Colonic mucosa (tissue), 4 donors: ENCODE data around the gene RTP4. TPM values are rescaled to one million over a fixed set of nuclear protein-coding genes. Genes with fewer than 3 reads are reported as not detected.

ENCODE experiments used
- DNase-seq: peaks from one replicate; pipeline ENCODE4 v3.0.0-alpha.2; 2020
- H3K27ac ChIP-seq: fragments of 200-600 bp; one replicate; pipeline ENCODE4 v1.8.0; 2021
- H3K27me3 ChIP-seq: fragments of 200-600 bp; one replicate; pipeline ENCODE4 v1.8.0; 2021
- H3K36me3 ChIP-seq: fragments of 200-600 bp; one replicate; pipeline ENCODE4 v1.8.0; 2021
- H3K4me1 ChIP-seq: fragments of 200-600 bp; one replicate; pipeline ENCODE4 v1.8.0; 2021; ENCODE audit warnings: mild to moderate bottlenecking
- H3K4me3 ChIP-seq: fragments of 200-600 bp; one replicate; pipeline ENCODE4 v1.8.0; 2021
- H3K9ac ChIP-seq, 2 donors: one replicate each; pipeline ENCODE4 v1.7.0; 2013; ENCODE audit warnings: control low read depth in 2 of 2, low read depth in 2 of 2, low read length in 2 of 2
- H3K9me3 ChIP-seq: fragments of 200-600 bp; one replicate; pipeline ENCODE4 v1.8.0; 2021
- CTCF ChIP-seq: fragments of 200-600 bp; IDR thresholded peaks from one replicate; pipeline ENCODE4 v1.8.0; 2022; ENCODE audit warnings: antibody characterized with exemption, mild to moderate bottlenecking
- intact Hi-C: fragments of 100-400 bp; cut with DNase I; formaldehyde crosslinking; loops from one replicate; pipeline ENCODE4 v1.14.1; 2022
- total RNA-seq, 2 donors: library from RNA; stranded (reverse); fragmentation: NEBNext Ultra II Directional in 1 of 2; extraction: Animal tissue kit (Norgen Biotek cat#: 25700) in 1 of 2; gene quantifications; one replicate each; pipeline ENCODE4 v1.2.1, GENCODE V29; 2021
- donor health status: healthy.
- donor health status: DM: no; HTN: no; CAD: no.
- donor health status: DM: no; HTN: no; CAD: no.

RTP4 gene
- total RNA-seq, 2 donors from 2014 or later: 4.3 to 5.3 TPM

GRCh38 chr3:187358068-187358467 lies 10.1 kb upstream of the RTP4 start:
- TF ChIP-seq CTCF: no peak
- Histone ChIP-seq H3K27me3 (no peaks in the 10 kb centered on the region), H3K9me3 (no peaks in the 10 kb centered on the region), H3K9ac (no peak overlapping the region), H3K4me1 (peaks cover 2% of the 10 kb centered on the region), H3K4me3 (no peak overlapping the region), H3K36me3 (no peaks in the 10 kb centered on the region), H3K27ac (no peak overlapping the region)
- intact Hi-C loops: no loop called here
- DNase-seq: no peak

- no peak for TF ChIP-seq CTCF
- Histone ChIP-seq H3K9me3 (no peaks in the 10 kb centered on the region), H3K36me3 (no peaks in the 10 kb centered on the region), H3K27me3 (no peaks in the 10 kb centered on the region), H3K9ac (no peak overlapping the region), H3K4me3 (no peak overlapping the region), H3K4me1 (no peaks in the 10 kb centered on the region), H3K27ac (no peak overlapping the region)
- DNase-seq: no peak
- intact Hi-C loops: no loop called here
Observed at GRCh38 chr3:187359798-187360486, 8.2 kb upstream of the RTP4 start.

- no peaks in the 10 kb centered on the region for H3K36me3 ChIP-seq
- no peaks in the 10 kb centered on the region for H3K4me1 ChIP-seq
- no peak for TF ChIP-seq CTCF
- intact Hi-C loops: no loop called here
- H3K9me3 ChIP-seq: no peaks in the 10 kb centered on the region
- no peak for DNase-seq
- no peaks in the 10 kb centered on the region for H3K27me3 ChIP-seq
- H3K27ac ChIP-seq: no peak overlapping the region
- no peak overlapping the region for H3K4me3 ChIP-seq
- no peak overlapping the region for H3K9ac ChIP-seq
Observed at GRCh38 chr3:187360596-187360995, 7.6 kb upstream of the RTP4 start.

- intact Hi-C loops: no loop called here
- no peaks in the 10 kb centered on the region for H3K4me1 ChIP-seq
Observed at GRCh38 chr3:187361835-187362234, 6.3 kb upstream of the RTP4 start.

GRCh38 chr3:187367561-187368103 lies 553 bp upstream of the RTP4 start:
- H3K4me3 ChIP-seq: peak overlapping the region; percentile 41
- no peak for DNase-seq
- H3K27me3 ChIP-seq: no peaks in the 10 kb centered on the region
- H3K36me3 ChIP-seq: no peaks in the 10 kb centered on the region
- H3K4me1 ChIP-seq: no peaks in the 10 kb centered on the region
- intact Hi-C loops: no loop called here
- H3K9me3 ChIP-seq: no peaks in the 10 kb centered on the region
- H3K9ac ChIP-seq: peak overlapping the region; percentile 68 to 91
- H3K27ac ChIP-seq: peak overlapping the region; percentile 86
- TF ChIP-seq CTCF: no peak

More at GRCh38 chr3:187361835-187362234, 6.3 kb upstream of the RTP4 start:
- TF ChIP-seq CTCF: no peak
- DNase-seq: no peak
- H3K9ac ChIP-seq: no peak overlapping the region
- H3K9me3 ChIP-seq: no peaks in the 10 kb centered on the region
- no peak overlapping the region for H3K4me3 ChIP-seq
- H3K27ac ChIP-seq: no peak overlapping the region
- no peaks in the 10 kb centered on the region for H3K36me3 ChIP-seq
- H3K27me3 ChIP-seq: no peaks in the 10 kb centered on the region
